NCI-H748 treated with DMSO at 0.1 percent for 48 hours (cell line): ENCODE data around the gene MYT1.

Source experiments
- DNase-seq: peaks from one replicate; lab custom pipeline; 2025; lab: John Stamatoyannopoulos, UW

The MYT1 gene

DNA sequence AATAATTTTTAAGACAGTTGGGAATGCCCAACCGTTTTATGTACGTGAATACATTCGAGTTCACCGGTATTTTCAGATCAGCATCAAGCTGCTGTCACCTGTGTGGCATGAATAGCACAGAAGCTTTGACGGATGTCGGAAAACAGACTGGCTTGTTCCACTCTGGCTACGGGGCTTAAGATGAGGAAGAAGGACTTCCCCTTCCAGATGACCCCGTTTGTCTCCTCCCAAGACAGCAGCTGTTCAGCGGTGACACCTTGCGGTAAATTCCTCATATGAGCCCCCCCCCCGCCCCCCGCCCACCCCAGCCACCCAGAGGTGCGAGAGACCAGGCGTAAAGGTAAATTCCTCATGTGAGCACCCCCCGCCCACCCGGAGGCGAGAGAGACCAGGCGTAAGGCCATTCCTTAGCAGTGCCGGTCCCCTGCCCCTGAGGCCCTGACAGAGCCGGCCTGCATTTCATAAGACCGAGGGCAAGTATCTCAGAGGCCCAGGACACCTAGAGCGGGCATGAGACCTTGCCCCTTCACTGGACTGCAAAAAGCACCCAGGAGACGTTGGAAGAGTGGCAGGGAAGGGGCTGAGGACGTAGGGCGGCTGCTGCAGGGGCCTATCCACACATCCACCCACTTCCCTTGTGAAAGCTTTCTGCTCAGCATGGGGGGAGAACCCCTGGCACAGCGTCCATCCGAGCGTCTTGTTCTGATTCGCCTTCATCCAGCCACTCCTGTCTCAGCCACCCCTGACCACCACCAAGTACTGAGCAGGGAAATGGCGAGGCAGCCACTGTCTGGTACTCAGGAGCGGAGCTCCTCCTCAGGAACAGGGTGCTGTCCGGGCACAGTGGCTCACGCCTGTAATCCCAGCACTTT is 84.0 kb downstream of the MYT1 start:
- DNase-seq = no peak

GRCh38 chr20:64250027-64250426 is 85.8 kb downstream of the MYT1 start:
- DNase-seq = no peak

DNA sequence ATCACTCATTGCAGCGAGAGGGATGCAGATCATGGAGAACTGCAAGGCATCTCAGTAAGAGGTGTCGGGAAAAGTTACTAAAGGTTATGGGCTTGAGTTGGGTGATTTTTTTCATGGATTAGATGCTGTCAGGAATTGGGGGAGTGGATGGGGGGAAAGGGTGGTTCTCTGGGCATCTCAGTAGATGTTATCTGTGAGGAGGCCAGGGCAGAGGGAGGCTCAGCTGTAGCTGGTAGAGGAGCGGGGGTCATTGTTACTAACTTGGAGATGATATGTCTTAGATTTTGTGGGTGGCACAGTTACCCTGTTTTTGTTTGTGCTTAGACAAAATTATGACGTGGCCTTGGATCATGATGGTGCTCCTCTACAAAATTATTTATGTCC is 88.7 kb downstream of the MYT1 start:
- no peak for DNase-seq

GRCh38 chr20:64253443-64253842 is 89.2 kb downstream of the MYT1 start:
- no peak for DNase-seq

GRCh38 chr20:64254156-64254555 is 89.9 kb downstream of the MYT1 start:
- no peak for DNase-seq

GRCh38 chr20:64254571-64255360 is 90.5 kb downstream of the MYT1 start:
- no peak for DNase-seq

GRCh38 chr20:64255361-64256281 is 91.4 kb downstream of the MYT1 start, which contains the start of gene PCMTD2:
TSS of gene PCMTD2 (plus strand) at chr20:64255748. CDS start at chr20:64259966, 4,218 bp downstream.
- peak; percentile 70 for DNase-seq

GRCh38 chr20:64256282-64256935 is 92.2 kb downstream of the MYT1 start:
- no peak for DNase-seq

- DNase-seq = no peak
Measured at GRCh38 chr20:64257107-64257757, 93.0 kb downstream of the MYT1 start.

DNA sequence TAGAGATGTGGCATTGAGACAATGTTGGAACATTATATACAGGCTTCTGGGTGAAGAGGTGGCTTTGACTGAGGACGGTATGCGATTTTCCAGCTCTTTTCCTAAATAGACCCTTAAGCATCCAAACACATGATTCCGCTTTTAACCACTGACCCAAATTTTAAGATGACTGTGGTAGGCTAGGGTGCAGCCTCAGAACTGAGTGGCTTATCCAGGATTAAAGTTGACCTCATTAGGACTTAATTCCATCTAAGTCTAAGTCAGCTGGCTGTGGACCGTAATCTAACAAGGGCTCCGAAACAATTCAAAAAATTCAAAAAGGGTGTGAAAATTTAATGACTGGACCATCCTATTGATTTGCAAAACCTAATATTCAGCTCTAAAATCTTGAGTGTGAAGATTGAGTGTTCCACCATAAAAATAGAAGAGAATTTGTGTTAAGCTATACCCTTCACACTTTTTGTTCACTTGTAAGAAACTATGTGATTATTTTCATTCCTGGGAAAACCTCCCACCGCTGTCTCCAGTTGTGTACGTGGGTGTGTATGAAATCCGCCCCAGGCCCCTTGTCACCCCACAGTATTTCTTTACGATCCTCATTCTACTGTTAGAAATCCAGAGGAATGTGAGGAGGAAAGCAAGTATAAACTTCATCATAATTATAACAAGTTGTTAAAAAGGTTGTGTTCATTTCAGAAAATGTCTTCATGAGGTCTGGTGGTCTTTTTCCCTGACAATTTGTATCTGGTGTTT is 94.0 kb downstream of the MYT1 start:
- DNase-seq = no peak

DNA sequence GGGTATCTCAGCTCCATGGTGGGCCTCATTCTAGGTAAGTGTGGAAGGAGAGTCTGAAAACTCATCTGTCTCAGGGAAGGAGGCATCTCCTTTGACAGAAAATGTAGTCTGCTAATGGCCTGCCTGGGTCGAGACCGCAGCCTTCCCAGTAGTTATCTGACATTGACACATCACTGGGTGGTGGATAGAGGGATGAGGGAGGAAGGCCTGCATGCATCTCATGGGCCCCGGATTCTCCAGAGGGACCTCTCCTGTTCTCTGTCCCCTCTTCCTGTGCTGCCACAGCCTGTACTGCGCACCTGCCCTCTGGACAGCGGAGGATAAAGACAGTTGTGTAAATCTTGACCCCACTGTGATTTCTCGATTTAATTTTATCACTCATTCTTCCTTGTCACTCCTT is 96.0 kb downstream of the MYT1 start:
- DNase-seq = no peak

GRCh38 chr20:64261138-64261537 is 96.9 kb downstream of the MYT1 start:
- DNase-seq = no peak

DNA sequence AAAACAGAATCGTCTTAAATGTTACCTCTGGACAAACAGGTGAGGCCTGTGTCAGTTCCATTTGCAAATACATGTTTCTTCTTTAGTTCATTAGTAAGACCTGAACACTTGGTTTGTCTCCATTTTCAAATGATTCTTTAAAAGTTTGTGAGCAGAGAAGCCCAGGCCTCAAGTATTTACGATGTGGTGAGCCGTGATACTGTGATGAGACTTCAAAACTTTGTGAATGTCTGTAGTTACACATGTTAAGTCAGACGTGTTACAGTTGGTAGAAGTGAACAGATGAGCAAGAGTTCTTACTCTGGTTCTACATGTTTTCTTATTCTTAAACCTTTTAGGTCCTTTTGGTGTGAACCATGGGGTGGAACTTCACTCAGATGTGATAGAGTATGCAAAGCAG is 99.8 kb downstream of the MYT1 start:
- no peak for DNase-seq

DNA sequence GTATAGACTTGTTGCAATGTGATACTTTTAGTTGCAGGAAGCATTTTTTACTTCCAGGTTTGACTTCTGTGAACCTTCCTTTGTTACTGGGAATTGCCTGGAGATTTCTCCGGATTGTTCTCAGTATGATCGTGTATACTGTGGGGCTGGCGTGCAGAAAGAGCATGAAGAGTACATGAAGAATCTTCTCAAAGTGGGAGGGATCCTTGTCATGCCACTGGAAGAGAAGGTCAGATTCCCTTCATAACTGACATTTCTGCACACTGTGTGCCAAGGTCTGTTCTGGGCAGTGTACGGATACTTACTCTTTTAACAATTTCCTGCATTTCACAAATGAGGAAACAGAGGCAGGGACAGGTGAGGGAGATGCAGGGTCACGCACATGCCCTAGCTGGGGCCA is 100.9 kb downstream of the MYT1 start:
- DNase-seq = no peak

DNA sequence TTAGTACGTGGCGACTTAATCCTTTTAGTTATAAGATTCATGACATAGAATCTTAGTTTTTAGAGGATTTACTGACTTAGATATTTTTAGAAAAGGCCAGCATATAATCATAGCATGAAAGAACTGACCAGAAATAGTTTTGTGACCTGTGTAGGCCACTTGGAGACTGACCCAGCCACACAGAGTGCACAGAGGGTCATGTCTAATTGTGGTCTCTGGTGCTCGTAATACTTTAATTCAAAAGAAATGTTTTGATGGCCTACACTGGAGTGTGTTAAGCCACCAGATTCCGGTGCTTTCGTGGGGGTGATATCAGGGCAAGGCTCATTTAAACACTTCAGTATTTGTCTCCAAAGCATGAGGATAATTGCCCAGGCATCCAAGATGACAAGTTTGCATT is 102.7 kb downstream of the MYT1 start:
- DNase-seq = no peak

DNA sequence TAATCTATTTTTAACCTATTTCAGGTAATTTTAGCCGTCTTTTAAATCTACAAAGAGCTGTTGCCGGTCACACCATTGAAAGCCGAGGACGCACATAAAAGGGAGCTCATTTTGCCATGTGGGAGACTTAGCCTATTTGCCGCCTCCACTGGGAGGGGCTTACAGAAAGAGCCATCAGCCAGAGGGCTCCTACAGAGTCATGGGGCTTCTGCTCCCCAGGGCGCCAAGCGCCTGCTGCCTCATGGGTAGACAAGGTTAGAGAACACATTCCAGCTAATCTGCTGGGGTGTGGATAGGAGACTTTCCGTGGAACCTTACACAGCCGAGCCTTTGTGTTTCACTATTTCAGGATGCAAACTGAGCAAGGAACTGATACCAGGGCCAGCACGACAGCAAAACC is 103.9 kb downstream of the MYT1 start:
- DNase-seq = no peak

GRCh38 chr20:64269604-64270411 is 105.6 kb downstream of the MYT1 start:
- DNase-seq = no peak

- no peak for DNase-seq
Measured at GRCh38 chr20:64271636-64272035, 107.4 kb downstream of the MYT1 start.

GRCh38 chr20:64273109-64273508 is 108.9 kb downstream of the MYT1 start:
- no peak for DNase-seq
